ENCODE data around the gene ZNF732.
A peak's percentile ranks its signal among the peaks of the same experiment; 100 is the strongest.
"Not testable (repeated sequence)": the region's sequence is repeated elsewhere in the genome, so short reads cannot be mapped to it uniquely, and the experiment has no call there.

The ZNF732 gene

GRCh38 chr4:304969-305680 lies at the start of gene ZNF732:
ZNF732 (minus strand) TSS chr4:305474; CDS start chr4:305310, 164 bp downstream.
- DNase-seq (ENCODE audit: low read depth), result no peak

GRCh38 chr4:340011-340410 lies 34.7 kb upstream of the ZNF732 start:
- no peak for DNase-seq (ENCODE audit: low read depth)

- DNase-seq (ENCODE audit: low read depth), result no peak
Measured at GRCh38 chr4:338759-339097, 33.5 kb upstream of the ZNF732 start.

GRCh38 chr4:337932-338758 lies 32.9 kb upstream of the ZNF732 start:
- no peak for DNase-seq (ENCODE audit: low read depth)

- DNase-seq (ENCODE audit: low read depth), result peak; percentile 83
Measured at GRCh38 chr4:337143-337931, 32.1 kb upstream of the ZNF732 start, which contains the start of gene ZNF141. ZNF141 (plus strand) TSS chr4:337814; CDS start chr4:337984, 170 bp downstream.

DNA sequence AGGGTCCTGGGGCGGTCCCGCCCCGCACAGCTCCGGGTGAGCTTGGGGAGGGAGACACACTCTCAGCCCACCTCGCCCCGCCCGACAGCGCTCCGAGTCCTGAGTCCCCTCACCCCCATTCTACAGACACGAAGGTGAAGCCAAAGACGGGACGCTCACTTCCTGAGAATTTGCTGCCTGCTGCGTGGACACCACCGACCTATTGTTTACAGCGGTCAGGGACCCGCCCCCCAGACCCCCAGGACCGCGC lies 31.5 kb upstream of the ZNF732 start:
- no peak for DNase-seq (ENCODE audit: low read depth)

- DNase-seq (ENCODE audit: low read depth), result no peak
Measured at GRCh38 chr4:336099-336892, 31.0 kb upstream of the ZNF732 start.

GRCh38 chr4:335515-335914 lies 30.2 kb upstream of the ZNF732 start:
- no peak for DNase-seq (ENCODE audit: low read depth)

GRCh38 chr4:328729-329128 lies 23.5 kb upstream of the ZNF732 start:
- DNase-seq (ENCODE audit: low read depth), result no peak

- DNase-seq (ENCODE audit: low read depth), result no peak
Measured at GRCh38 chr4:314296-314903, 9.1 kb upstream of the ZNF732 start.

GRCh38 chr4:309807-310206 lies 4.5 kb upstream of the ZNF732 start:
- DNase-seq (ENCODE audit: low read depth), result no peak

- DNase-seq (ENCODE audit: low read depth), result no peak
Measured at GRCh38 chr4:306551-306961, 1.3 kb upstream of the ZNF732 start.

GRCh38 chr4:304516-304915 lies 758 bp downstream of the ZNF732 start:
- not testable (repeated sequence) for DNase-seq (ENCODE audit: low read depth)

GRCh38 chr4:302381-302780 lies 2.9 kb downstream of the ZNF732 start:
- no peak for DNase-seq (ENCODE audit: low read depth)

DNA sequence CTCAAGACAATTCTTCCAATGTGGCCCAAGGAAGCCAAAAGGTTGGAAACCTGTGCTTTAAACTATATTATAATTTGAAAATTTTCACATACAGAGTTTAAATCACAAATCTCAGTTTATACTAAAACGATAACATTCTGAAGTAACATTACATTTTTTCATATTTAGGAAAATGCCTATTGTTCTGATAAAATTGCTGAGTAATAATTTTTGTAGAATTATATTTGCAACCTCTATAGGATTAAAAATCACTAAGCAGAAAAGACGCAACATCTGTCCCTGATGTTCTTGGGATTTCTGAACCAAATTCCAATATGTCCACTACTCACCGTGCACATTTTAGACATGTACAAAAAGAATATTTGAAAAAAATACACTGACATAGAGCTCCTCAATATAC lies 10.5 kb downstream of the ZNF732 start:
- no peak for DNase-seq (ENCODE audit: low read depth)

DNA sequence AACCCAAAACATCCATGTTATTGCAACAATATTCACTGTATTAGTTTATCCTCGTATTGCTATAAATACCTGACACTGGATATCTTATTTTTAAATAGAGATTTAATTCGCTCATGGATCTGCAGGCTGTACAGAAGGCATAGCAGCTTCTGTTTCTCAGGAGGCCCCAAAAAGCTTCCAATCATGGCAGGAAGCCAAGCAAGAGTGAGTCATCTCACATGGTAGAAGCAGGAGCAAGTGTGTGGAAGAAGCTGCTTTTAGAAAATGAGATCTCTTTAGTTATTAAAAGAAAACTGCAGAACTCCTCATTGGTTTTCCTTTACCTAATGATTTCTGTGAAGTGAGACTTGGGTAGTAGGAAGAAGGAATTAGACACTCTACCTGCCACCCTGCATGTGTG lies 16.4 kb downstream of the ZNF732 start:
- no peak for DNase-seq (ENCODE audit: low read depth)

DNA sequence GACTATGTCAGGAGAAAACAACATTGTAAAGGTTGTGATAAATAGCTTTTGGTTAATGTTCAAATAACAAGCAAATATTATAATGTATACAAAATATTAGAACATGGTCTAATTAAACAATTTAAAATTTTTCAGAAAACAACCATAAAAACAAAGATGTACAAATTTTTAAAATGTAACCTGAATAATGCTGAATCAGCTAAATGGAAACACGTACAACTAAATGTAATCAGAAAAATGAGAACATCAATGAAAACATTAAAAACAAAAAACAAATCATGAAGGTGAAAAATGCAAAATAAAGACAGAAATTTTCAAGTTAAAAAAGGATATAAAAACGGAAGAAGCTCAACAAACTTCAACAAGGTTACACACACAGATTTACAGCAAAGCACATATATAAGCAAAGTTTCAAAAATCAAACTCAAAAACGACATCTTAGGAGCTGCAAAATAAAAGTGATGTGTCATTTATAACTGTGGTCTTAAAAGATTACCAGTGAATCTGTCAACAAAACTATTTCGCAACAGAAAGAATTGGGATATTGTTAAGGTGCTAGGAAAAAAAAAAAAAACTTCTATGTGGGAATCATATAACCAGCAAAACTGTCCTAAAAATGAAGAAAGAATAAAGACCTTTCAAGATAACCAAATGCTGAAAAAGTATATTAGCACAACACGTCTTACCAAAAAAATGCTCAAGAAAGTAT lies 31.8 kb downstream of the ZNF732 start:
- no peak for DNase-seq (ENCODE audit: low read depth)

DNA sequence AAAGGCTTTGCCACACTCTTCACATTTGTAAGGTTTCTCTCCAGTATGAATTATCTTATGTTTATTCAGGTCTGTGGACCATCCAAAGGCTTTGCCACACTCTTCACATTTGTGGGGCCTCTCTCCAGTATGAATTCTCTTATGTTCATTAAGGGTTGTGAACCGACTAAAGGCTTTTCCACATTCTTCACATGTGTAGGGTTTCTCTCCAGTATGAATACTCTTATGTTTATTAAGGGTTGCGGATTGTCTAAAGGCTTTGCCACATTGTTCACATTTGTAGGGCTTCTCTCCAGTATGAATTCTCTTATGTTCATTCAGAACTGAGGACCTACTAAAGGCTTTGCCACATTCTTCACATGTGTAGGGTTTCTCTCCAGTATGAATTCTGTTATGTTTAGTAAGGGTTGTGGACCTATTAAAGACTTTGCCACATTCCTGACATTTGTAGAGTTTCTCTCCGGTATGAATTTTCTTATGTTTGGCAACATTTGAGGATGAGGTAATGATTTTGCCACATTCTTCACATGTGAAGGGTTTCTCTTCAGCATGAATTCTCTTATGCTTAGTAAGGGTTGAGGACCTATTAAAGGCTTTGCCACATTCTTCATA lies 33.7 kb downstream of the ZNF732 start:
- DNase-seq (ENCODE audit: low read depth), result no peak

GRCh38 chr4:259240-259639 lies 46.0 kb downstream of the ZNF732 start:
- DNase-seq (ENCODE audit: low read depth), result not testable (repeated sequence)

- no peak for DNase-seq (ENCODE audit: low read depth)
Measured at GRCh38 chr4:256492-256891, 48.8 kb downstream of the ZNF732 start.

All from activated T-helper 9 cell treated with anti-CD3 and anti-CD28 coated beads, Interleukin-2, amount 50 U/mL, for 16 hours (primary cell).